GM12872 (cell line): ENCODE results near the gene LCP1.

ENCODE experiments used
- TF ChIP-seq, protein P1 (sequence below): IDR thresholded peaks from 3 replicates; pipeline ENCODE4 v1.5.1; 2011; ENCODE audit warnings: low read depth, mild to moderate bottlenecking, low read length, moderate library complexity; ENCODE audit not compliant: insufficient read depth

Gene LCP1

DNA sequence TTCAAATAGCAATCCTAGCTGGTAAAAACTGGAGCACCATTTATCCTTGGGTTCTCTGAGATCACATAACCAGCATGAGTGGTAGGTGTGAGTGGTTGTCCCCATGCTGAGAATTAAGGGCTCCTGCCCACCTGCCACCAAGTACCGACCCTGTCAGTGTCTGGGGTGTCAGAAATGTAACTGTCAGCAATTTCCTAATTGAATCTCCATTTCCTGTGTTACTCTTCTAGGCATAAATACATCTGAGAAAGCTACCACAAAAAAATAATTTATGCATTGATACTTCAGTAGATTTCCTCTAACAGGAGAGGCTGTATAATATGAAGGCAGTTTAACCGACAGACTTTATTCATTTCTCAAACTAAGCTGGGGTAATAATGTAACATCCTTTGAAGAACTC is 102.2 kb downstream of the LCP1 start:
- TF ChIP-seq, protein P1, sequence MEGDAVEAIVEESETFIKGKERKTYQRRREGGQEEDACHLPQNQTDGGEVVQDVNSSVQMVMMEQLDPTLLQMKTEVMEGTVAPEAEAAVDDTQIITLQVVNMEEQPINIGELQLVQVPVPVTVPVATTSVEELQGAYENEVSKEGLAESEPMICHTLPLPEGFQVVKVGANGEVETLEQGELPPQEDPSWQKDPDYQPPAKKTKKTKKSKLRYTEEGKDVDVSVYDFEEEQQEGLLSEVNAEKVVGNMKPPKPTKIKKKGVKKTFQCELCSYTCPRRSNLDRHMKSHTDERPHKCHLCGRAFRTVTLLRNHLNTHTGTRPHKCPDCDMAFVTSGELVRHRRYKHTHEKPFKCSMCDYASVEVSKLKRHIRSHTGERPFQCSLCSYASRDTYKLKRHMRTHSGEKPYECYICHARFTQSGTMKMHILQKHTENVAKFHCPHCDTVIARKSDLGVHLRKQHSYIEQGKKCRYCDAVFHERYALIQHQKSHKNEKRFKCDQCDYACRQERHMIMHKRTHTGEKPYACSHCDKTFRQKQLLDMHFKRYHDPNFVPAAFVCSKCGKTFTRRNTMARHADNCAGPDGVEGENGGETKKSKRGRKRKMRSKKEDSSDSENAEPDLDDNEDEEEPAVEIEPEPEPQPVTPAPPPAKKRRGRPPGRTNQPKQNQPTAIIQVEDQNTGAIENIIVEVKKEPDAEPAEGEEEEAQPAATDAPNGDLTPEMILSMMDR = no peak

DNA sequence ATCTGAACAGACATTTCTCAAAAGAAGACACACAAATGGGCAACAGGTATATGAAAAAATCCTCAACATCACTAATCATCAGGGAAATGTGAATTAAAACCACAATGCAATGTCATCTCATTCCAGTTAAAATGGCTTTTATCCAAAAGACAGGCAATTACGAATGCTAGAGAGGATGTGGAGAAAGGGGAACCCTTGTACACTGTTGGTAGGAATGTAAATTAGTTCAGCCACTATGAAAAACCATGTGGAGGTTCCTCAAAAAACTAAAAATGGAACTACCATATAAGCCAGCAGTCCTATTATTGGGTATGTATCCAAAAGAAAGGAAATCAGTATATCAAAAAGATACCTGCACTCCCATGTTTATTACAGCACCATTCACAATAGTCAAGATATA is 104.7 kb downstream of the LCP1 start:
- TF ChIP-seq, protein P1 = no peak

DNA sequence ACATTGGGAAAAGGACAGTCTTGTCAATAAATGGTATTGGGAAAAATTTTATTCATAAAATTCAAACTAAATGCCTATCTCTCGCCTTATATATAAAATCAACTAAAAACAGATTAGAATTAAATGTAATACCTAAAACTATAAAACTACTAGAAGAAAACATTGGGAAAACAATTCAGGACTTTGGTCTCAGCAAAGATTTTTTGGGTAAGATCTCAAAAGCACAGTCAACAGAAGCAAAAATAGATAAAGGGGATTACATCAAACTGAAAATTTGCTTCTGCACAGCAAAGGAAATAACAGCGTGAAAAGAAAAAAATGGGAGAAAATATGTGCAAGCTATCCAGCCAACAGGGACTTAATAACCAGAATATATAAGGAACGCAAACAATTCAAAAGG is 105.2 kb downstream of the LCP1 start:
- TF ChIP-seq, protein P1 = no peak
